B cell (primary cell): Measurements from ENCODE around the gene GBE1.

Experiments used
- CTCF ChIP-seq: fragments of 200-600 bp; IDR thresholded peaks from one replicate; pipeline ENCODE4 v1.8.0; 2022; ENCODE audit warnings: antibody characterized with exemption, mild to moderate bottlenecking
- EZH2 ChIP-seq: IDR thresholded peaks from 2 replicates; pipeline ENCODE4 v1.6.1; 2012; ENCODE audit warnings: borderline replicate concordance, low read depth, mild to moderate bottlenecking, moderate library complexity, low read length; ENCODE audit not compliant: insufficient read depth, poor library complexity, severe bottlenecking

GRCh38 chr3:81663114-81663513 is 98.3 kb downstream of the GBE1 start:
- TF ChIP-seq CTCF (no peak), EZH2 (no peak)
